Endothelial cell (in vitro differentiated cells): ENCODE data around the gene SLC25A23. TPM values are rescaled to one million over a fixed set of nuclear protein-coding genes. Genes with fewer than 3 reads are reported as not detected.
A peak's percentile ranks its signal among the peaks of the same experiment; 100 is the strongest.

Experiments
- DNase-seq: peaks from one replicate; pipeline ENCODE4 v3.0.0; 2021; ENCODE audit warnings: low spot score
- H3K27ac Mint-ChIP-seq: one replicate; pipeline ENCODE4 v1.8.0; 2021; ENCODE audit warnings: mixed read lengths, inconsistent platforms; ENCODE audit not compliant: unreplicated experiment
- H3K27me3 Mint-ChIP-seq: one replicate; pipeline ENCODE4 v1.8.0; 2021; ENCODE audit warnings: mild to moderate bottlenecking, moderate library complexity, mixed read lengths, inconsistent platforms; ENCODE audit not compliant: unreplicated experiment
- H3K36me3 Mint-ChIP-seq: one replicate; pipeline ENCODE4 v1.8.0; 2021; ENCODE audit warnings: mild to moderate bottlenecking, low read depth, mixed read lengths, inconsistent platforms; ENCODE audit not compliant: unreplicated experiment
- H3K4me1 Mint-ChIP-seq: one replicate; pipeline ENCODE4 v1.8.0; 2021; ENCODE audit warnings: mild to moderate bottlenecking, mixed read lengths, inconsistent platforms; ENCODE audit not compliant: unreplicated experiment
- H3K4me3 Mint-ChIP-seq: one replicate; pipeline ENCODE4 v1.8.0; 2021; ENCODE audit warnings: mild to moderate bottlenecking, mixed read lengths, inconsistent platforms; ENCODE audit not compliant: unreplicated experiment
- H3K9me3 Mint-ChIP-seq: one replicate; pipeline ENCODE4 v1.8.0; 2021; ENCODE audit warnings: mixed read lengths, inconsistent platforms; ENCODE audit not compliant: unreplicated experiment
- total RNA-seq: library from RNA; stranded (reverse); fragmentation: NEBNext Ultra II Directional; extraction: Animal tissue kit (Norgen Biotek cat#: 25700); gene quantifications from one replicate; pipeline ENCODE4 v1.2.1, GENCODE V29; 2021; ENCODE audit not compliant: unreplicated experiment
- TF ChIP-seq, protein P1 (sequence below): fragments of 200-600 bp; sonication (generic); IDR thresholded peaks from one replicate; pipeline ENCODE4 v1.5.0; 2021; ENCODE audit warnings: antibody characterized with exemption; ENCODE audit not compliant: unreplicated experiment

The SLC25A23 gene
- total RNA-seq, 1 donor from 2014 or later = 20.7 TPM

- DNase-seq = no peak
- H3K27me3 Mint-ChIP-seq = peaks cover 4% of the 10 kb centered on the region
- H3K27ac Mint-ChIP-seq = peak overlapping the region; percentile 55
Observed at GRCh38 chr19:6414793-6415590, 44.6 kb downstream of the SLC25A23 start.

GRCh38 chr19:6413721-6414643 lies 45.6 kb downstream of the SLC25A23 start:
- TF ChIP-seq, protein P1, sequence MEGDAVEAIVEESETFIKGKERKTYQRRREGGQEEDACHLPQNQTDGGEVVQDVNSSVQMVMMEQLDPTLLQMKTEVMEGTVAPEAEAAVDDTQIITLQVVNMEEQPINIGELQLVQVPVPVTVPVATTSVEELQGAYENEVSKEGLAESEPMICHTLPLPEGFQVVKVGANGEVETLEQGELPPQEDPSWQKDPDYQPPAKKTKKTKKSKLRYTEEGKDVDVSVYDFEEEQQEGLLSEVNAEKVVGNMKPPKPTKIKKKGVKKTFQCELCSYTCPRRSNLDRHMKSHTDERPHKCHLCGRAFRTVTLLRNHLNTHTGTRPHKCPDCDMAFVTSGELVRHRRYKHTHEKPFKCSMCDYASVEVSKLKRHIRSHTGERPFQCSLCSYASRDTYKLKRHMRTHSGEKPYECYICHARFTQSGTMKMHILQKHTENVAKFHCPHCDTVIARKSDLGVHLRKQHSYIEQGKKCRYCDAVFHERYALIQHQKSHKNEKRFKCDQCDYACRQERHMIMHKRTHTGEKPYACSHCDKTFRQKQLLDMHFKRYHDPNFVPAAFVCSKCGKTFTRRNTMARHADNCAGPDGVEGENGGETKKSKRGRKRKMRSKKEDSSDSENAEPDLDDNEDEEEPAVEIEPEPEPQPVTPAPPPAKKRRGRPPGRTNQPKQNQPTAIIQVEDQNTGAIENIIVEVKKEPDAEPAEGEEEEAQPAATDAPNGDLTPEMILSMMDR = no peak
- DNase-seq = no peak
- peaks cover 9% of the 10 kb centered on the region for H3K36me3 Mint-ChIP-seq
- no peaks in the 10 kb centered on the region for H3K4me1 Mint-ChIP-seq
- no peak overlapping the region for H3K27ac Mint-ChIP-seq
- no peaks in the 10 kb centered on the region for H3K9me3 Mint-ChIP-seq
- peaks cover 1% of the 10 kb centered on the region for H3K27me3 Mint-ChIP-seq
- no peak overlapping the region for H3K4me3 Mint-ChIP-seq

More at GRCh38 chr19:6414793-6415590, 44.6 kb downstream of the SLC25A23 start:
- Mint-ChIP-seq H3K4me1 (no peaks in the 10 kb centered on the region), H3K36me3 (peaks cover 14% of the 10 kb centered on the region), H3K4me3 (no peak overlapping the region), H3K9me3 (no peaks in the 10 kb centered on the region)
- TF ChIP-seq, protein P1 = no peak

DNA sequence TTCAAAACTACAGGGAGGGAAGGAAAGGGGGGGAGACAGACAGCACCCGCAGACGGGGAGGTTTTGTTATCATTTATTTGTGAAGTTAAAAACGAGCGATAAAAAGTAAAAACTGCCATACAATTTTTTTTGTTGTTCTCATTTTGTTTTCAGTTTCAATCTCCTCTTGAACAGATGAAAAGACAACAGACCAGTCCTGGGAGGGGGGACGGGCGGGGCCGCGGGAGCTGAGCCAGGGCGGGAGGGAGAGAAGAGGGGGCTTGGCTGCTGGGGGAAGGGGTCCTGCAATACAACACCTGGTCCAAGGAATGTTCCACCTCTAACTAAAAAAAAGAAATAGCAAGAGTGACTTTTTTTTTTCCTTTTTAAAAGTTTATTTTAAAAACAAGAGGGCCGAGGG lies 46.3 kb downstream of the SLC25A23 start:
- DNase-seq = no peak
- Mint-ChIP-seq H3K27me3 (peaks cover 1% of the 10 kb centered on the region), H3K36me3 (peaks cover 9% of the 10 kb centered on the region), H3K4me3 (no peak overlapping the region), H3K9me3 (no peaks in the 10 kb centered on the region), H3K27ac (no peak overlapping the region), H3K4me1 (no peaks in the 10 kb centered on the region)
- TF ChIP-seq, protein P1 = no peak

DNA sequence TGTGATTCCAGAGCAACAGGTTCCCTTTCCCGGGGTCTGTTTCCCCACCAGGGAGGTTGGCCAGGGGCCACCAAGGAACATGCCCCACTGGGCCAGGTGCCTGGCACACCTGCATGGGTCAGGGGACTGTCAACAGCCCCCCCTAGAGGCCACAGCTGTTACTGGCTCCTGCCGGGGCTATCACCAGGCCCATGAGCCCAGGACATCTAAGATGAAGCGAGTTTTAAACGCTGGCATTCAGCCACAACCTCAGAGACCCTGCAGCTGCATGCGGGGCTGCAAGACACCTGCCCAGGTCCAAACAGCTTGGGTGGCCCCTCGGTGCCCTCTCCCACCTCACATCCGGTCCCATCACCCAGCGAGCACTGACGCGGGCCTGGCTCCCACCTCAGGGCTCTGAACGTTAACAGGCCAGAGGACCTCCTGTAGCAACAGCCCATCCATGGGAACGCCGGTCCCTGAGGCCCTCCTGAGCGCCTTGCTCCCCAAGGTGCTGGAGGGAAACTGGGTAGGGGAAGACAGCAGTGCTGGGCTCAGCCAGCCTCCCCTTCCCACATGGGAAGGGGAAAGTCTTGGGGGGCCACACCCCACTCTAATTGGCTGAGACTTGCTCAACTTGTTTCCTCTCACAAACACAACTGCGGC lies 47.0 kb downstream of the SLC25A23 start:
- no peak overlapping the region for H3K4me3 Mint-ChIP-seq
- H3K9me3 Mint-ChIP-seq = no peaks in the 10 kb centered on the region
- no peak overlapping the region for H3K27ac Mint-ChIP-seq
- H3K27me3 Mint-ChIP-seq = peaks cover 1% of the 10 kb centered on the region
- DNase-seq = peak; percentile 51
- TF ChIP-seq, protein P1 = peak; percentile 65
- H3K4me1 Mint-ChIP-seq = no peaks in the 10 kb centered on the region
- H3K36me3 Mint-ChIP-seq = peaks cover 9% of the 10 kb centered on the region
